Right forelimb (tissue), 1 donor: ENCODE results near the gene ICAM5.
"Not testable (repeated sequence)": the region's sequence is repeated elsewhere in the genome, so short reads cannot be mapped to it uniquely, and the experiment has no call there.

Experiments
- DNase-seq: peaks from one replicate; pipeline ENCODE4 v3.0.0-alpha.2; 2018

ICAM5 gene

GRCh38 chr19:10270616-10271394 lies 18.9 kb upstream of the ICAM5 start, which contains the start of gene ICAM1:
Gene ICAM1 (plus strand): TSS chr19:10271120. CDS start chr19:10271160, 40 bp downstream.
- DNase-seq, result peak; percentile 78

DNA sequence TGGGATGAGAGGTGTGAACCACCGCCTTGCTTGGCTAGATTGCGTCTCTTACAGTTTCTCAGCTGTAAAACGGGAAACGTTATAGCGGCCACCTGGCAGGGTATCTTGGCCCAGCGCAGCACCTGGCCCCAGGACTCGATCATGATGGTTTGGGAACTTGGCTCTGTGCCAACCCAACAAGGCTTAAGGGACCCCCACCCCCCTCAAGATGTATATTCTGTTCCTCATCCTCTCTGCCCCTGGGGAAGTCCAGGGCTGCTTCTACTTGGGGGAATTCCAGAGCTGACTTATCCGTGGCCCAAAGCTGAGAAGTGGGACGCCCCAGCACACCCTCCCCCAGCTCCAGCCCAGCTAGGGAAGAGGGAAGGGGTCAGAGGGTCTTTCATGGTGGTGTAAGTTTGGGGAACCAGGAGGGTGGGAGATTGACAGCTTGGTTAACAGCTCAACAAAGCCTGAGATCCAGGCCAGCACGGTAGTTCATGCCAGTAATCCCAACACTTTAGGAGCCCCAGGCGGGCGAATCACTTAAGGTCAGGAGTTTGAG lies 18.1 kb upstream of the ICAM5 start:
- DNase-seq, result no peak

DNA sequence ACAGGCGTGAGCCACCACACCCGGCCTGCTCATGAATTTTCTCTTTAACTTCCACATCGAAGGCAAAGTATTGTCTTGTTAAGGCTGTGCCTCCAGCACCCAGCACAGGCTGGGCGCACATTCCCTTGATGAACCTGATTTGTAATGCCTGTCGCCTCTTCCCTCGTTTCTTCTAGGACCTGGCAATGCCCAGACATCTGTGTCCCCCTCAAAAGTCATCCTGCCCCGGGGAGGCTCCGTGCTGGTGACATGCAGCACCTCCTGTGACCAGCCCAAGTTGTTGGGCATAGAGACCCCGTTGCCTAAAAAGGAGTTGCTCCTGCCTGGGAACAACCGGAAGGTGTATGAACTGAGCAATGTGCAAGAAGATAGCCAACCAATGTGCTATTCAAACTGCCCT lies 15.2 kb upstream of the ICAM5 start:
- DNase-seq, result no peak

GRCh38 chr19:10277795-10278589 lies 11.8 kb upstream of the ICAM5 start:
- DNase-seq, result no peak

DNA sequence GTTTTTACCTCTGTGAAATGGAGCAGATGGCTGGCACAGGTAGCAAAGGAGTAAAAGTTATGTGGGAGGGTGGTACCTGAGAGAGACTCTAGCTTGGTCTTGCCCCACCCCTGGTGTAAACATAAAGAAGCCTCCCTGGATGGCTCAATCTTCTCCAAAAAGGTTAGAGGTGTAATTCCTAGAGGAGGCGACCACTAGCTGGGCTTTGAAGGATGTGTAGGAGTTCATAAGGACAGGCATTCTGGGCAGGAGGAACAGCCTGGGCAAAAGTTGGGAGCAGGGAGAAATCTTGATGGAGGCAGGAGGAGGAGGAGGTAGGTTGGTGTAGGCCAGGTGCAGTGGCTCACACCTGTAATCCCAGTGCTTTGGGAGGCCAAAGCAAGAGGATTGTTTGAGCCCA lies 10.8 kb upstream of the ICAM5 start:
- DNase-seq, result no peak

- no peak for DNase-seq
These were observed 9.9 kb upstream of the ICAM5 start for GRCh38 chr19:10279737-10280442.

- DNase-seq, result not testable (repeated sequence)
These were observed 7.7 kb upstream of the ICAM5 start for GRCh38 chr19:10282043-10282442.

GRCh38 chr19:10283301-10284064 lies 6.3 kb upstream of the ICAM5 start:
- no peak for DNase-seq

DNA sequence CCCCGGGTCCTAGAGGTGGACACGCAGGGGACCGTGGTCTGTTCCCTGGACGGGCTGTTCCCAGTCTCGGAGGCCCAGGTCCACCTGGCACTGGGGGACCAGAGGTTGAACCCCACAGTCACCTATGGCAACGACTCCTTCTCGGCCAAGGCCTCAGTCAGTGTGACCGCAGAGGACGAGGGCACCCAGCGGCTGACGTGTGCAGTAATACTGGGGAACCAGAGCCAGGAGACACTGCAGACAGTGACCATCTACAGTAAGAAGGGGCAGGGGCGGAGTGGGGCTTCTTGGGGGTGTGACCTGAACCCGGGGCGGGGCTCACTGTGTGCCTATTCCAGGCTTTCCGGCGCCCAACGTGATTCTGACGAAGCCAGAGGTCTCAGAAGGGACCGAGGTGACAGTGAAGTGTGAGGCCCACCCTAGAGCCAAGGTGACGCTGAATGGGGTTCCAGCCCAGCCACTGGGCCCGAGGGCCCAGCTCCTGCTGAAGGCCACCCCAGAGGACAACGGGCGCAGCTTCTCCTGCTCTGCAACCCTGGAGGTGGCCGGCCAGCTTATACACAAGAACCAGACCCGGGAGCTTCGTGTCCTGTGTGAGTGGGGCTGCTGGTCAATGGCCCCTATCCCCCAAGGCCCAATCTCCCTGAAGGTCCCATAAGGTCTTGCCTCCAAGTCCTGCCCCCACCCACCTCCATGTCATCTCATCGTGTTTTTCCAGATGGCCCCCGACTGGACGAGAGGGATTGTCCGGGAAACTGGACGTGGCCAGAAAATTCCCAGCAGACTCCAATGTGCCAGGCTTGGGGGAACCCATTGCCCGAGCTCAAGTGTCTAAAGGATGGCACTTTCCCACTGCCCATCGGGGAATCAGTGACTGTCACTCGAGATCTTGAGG lies 5.4 kb upstream of the ICAM5 start:
- no peak for DNase-seq

DNA sequence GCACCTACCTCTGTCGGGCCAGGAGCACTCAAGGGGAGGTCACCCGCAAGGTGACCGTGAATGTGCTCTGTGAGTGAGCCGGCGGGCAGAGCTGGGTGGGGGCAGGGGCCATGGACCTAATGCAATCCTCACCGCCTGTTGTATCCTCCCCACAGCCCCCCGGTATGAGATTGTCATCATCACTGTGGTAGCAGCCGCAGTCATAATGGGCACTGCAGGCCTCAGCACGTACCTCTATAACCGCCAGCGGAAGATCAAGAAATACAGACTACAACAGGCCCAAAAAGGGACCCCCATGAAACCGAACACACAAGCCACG lies 4.8 kb upstream of the ICAM5 start:
- no peak for DNase-seq

DNA sequence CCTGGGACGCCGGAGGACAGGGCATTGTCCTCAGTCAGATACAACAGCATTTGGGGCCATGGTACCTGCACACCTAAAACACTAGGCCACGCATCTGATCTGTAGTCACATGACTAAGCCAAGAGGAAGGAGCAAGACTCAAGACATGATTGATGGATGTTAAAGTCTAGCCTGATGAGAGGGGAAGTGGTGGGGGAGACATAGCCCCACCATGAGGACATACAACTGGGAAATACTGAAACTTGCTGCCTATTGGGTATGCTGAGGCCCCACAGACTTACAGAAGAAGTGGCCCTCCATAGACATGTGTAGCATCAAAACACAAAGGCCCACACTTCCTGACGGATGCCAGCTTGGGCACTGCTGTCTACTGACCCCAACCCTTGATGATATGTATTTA lies 4.4 kb upstream of the ICAM5 start:
- DNase-seq, result no peak

GRCh38 chr19:10286803-10287737 lies 2.7 kb upstream of the ICAM5 start, which contains the start of gene ICAM4:
Gene ICAM4 (plus strand): TSS chr19:10286955. CDS start chr19:10287013, 58 bp downstream.
- DNase-seq, result no peak

DNA sequence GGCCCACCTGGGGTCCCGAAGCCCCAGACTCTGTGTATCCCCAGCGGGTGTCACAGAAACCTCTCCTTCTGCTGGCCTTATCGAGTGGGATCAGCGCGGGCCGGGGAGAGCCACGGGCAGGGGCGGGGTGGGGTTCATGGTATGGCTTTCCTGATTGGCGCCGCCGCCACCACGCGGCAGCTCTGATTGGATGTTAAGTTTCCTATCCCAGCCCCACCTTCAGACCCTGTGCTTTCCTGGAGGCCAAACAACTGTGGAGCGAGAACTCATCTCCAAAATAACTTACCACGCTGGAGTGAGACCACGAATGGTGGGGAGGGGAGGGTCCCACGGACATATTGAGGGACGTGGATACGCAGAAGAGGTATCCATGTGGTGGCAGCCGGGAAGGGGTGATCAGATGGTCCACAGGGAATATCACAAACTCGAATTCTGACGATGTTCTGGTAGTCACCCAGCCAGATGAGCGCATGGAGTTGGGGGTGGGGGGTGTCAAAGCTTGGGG lies 1.0 kb upstream of the ICAM5 start:
- DNase-seq, result no peak

DNA sequence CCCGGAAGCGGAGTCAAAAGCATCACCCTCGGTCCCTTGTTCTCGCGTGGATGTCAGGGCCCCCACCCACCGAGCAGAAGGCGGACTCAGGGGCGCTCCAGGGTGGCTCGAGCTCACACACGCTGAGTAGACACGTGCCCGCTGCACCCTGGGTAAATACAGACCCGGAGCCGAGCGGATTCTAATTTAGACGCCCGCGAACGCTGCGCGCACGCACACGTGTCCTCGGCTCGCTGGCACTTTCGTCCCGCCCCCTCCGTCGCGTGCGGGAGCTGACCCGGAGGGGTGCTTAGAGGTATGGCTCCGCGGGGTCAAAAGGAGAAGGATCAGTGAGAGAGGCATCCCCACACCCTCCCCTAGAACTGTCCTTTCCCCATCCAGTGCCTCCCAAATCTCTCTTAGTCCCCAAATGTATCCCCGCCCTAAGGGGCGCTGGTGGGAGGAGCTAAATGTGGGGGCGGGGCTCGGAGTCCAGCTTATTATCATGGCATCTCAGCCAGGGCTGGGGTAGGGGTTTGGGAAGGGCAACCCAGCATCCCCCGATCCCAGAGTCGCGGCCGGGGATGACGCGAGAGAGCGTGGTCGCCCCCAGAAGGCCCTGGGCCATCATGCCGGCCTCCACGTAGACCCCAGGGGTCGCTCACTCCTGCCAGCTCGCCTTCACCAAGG lies 451 bp upstream of the ICAM5 start:
- no peak for DNase-seq

GRCh38 chr19:10290357-10290875 lies 664 bp downstream of the ICAM5 start:
- DNase-seq, result no peak

GRCh38 chr19:10290876-10291553 lies 1.3 kb downstream of the ICAM5 start:
- DNase-seq, result no peak

DNA sequence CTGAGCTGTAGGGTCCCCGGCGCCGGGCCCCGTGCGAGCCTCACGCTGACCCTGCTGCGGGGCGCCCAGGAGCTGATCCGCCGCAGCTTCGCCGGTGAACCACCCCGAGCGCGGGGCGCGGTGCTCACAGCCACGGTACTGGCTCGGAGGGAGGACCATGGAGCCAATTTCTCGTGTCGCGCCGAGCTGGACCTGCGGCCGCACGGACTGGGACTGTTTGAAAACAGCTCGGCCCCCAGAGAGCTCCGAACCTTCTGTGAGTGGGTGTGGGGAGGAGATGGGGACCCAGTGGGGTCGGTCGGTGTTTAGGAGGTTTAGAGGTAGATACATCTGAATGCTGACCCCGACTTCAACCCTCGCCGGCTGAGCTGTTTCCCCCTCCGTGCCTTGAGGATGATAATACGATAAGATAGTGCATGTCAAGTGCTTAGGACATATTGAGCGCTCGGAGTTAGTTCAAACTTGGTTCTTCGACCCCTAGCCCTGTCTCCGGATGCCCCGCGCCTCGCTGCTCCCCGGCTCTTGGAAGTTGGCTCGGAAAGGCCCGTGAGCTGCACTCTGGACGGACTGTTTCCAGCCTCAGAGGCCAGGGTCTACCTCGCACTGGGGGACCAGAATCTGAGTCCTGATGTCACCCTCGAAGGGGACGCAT lies 1.9 kb downstream of the ICAM5 start:
- no peak for DNase-seq

GRCh38 chr19:10292206-10292788 lies 2.5 kb downstream of the ICAM5 start:
- DNase-seq, result no peak
